ENCODE data around the gene GRIK1. TPM values are rescaled to one million over a fixed set of nuclear protein-coding genes. Genes with fewer than 3 reads are reported as not detected.

GRIK1 gene
- total RNA-seq, 2 experiments from 2014 or later = not detected

DNA sequence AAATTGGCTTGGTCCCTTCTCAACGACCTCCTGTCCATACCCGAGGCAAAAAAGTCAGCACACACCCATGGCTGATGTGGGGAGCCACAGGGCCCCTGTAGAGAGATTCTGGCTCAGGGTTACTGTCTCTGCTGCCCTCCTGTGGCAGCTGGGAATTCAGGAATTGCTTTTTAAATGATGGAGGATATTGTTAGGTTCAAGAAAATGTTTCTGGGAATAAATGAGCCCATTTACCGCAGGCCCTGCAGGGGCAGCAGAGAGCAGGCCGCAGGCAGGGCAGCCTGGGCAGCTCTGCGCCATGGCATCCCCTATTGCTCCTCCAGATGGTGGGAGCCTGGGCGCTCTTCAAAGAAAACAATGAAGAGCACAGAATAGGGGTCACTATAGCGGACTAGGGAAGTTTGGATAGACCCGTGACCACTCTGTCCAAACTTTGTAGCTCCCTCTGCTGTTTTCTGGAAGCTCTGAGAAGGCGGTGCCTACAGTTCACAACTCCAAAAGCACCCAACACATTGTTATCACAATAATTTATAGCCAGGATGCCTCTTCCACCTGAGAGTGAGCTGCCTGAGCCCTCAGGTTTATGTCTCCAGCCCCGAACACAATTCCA, 440.0 kb downstream of the GRIK1 start:
- Mint-ChIP-seq H3K4me3 (no peak overlapping the region), H3K9me3 (peaks cover 2% of the 10 kb centered on the region), H3K4me1 (no peaks in the 10 kb centered on the region), H3K27ac (no peak overlapping the region), H3K27me3 (no peaks in the 10 kb centered on the region), H3K36me3 (ENCODE audit: low read depth) (no peaks in the 10 kb centered on the region)
- no peak for DNase-seq
- ChIA-PET CTCF (interaction anchor here (0.7 to 1.7 kb wide), 3 partner anchors 11 to 23 kb away, joined by 3 to 5 read pairs (median 4); no protein-coding TSS in a partner anchor), POLR2A (no interaction called here)

- ChIA-PET POLR2A (no interaction called here), CTCF (interaction anchor here (1.1 to 1.7 kb wide), 2 partner anchors 17 to 23 kb away, joined by 3 to 5 read pairs; no protein-coding TSS in a partner anchor)
- H3K9me3 Mint-ChIP-seq = peaks cover 2% of the 10 kb centered on the region
- H3K4me3 Mint-ChIP-seq = no peak overlapping the region
- no peaks in the 10 kb centered on the region for H3K27me3 Mint-ChIP-seq
- H3K36me3 Mint-ChIP-seq (ENCODE audit: low read depth) = no peaks in the 10 kb centered on the region
- H3K4me1 Mint-ChIP-seq = no peaks in the 10 kb centered on the region
- no peak overlapping the region for H3K27ac Mint-ChIP-seq
- no peak for DNase-seq
Observed at GRCh38 chr21:29499229-29499628, 440.6 kb downstream of the GRIK1 start.

DNA sequence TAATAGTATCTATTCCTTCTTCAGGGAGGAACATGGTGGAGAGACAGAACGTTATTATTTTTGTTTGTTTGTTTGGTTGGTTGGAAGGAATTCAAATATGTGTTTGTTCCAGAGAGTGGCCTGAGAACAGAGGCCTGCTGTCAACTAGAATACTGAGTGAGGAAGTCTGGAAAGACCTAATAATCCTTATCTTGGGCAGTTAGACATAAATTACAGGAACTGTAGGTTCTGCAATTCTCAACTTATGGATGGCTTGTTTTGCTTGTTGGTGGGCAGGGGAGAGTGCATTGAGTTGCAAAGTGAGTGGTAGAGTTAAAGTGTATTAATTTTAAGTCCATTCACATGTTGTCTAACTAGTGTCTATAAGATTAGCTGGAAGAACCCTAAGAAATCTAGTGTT, 443.5 kb downstream of the GRIK1 start:
- Mint-ChIP-seq H3K4me1 (no peaks in the 10 kb centered on the region), H3K4me3 (no peak overlapping the region), H3K27me3 (no peaks in the 10 kb centered on the region), H3K27ac (no peak overlapping the region), H3K9me3 (peaks cover 2% of the 10 kb centered on the region), H3K36me3 (ENCODE audit: low read depth) (no peaks in the 10 kb centered on the region)
- ChIA-PET CTCF (no interaction called here), POLR2A (no interaction called here)
- DNase-seq = no peak

DNA sequence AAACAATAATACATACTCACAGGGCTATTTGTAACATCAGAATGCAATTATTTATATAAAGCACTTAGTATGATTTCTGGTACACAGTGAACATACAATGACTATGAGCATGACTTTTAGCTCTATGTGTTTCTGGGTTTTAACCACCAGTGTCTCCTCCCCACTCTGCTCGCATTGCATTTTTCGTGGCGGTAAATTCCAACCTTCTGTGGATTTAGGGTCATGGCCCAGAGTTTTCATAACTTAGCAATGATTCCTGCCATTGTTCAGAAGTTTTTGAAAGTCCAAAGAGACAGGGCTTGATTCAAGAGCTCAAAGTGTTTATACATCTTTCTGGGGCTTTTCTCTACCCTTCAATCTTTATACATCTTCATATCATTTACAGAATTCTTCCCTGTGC, 449.8 kb downstream of the GRIK1 start:
- no peaks in the 10 kb centered on the region for H3K27me3 Mint-ChIP-seq
- DNase-seq = no peak
- POLR2A ChIA-PET = no interaction called here
- no peaks in the 10 kb centered on the region for H3K4me1 Mint-ChIP-seq
- no peak overlapping the region for H3K27ac Mint-ChIP-seq
- no peak overlapping the region for H3K4me3 Mint-ChIP-seq
- no peaks in the 10 kb centered on the region for H3K9me3 Mint-ChIP-seq
- CTCF ChIA-PET = interaction anchor here (1.0 kb wide), 1 partner anchor 13 kb away, joined by 3 read pairs; no protein-coding TSS in a partner anchor
- no peaks in the 10 kb centered on the region for H3K36me3 Mint-ChIP-seq (ENCODE audit: low read depth)

- no peaks in the 10 kb centered on the region for H3K36me3 Mint-ChIP-seq (ENCODE audit: low read depth)
- H3K4me1 Mint-ChIP-seq = no peaks in the 10 kb centered on the region
- ChIA-PET CTCF (no interaction called here), POLR2A (no interaction called here)
- H3K27ac Mint-ChIP-seq = no peak overlapping the region
- H3K27me3 Mint-ChIP-seq = no peaks in the 10 kb centered on the region
- no peak for DNase-seq
- H3K9me3 Mint-ChIP-seq = peaks cover 4% of the 10 kb centered on the region
- no peak overlapping the region for H3K4me3 Mint-ChIP-seq
Observed at GRCh38 chr21:29487154-29487553, 452.6 kb downstream of the GRIK1 start.

Other genes with a start within 250 kb of the GRIK1 start
- gene CLDN17, start 226.8 kb upstream of the GRIK1 start, total RNA-seq = not detected

All from activated CD4-positive, alpha-beta memory T cell treated with anti-CD3 and anti-CD28 coated beads, Interleukin-2, amount 10 ng/mL, durations not matched to agents 7 days and 5 days (primary cell).